ENCODE data around the gene THAP12.
A peak's percentile ranks its signal among the peaks of the same experiment; 100 is the strongest.

The THAP12 gene

DNA sequence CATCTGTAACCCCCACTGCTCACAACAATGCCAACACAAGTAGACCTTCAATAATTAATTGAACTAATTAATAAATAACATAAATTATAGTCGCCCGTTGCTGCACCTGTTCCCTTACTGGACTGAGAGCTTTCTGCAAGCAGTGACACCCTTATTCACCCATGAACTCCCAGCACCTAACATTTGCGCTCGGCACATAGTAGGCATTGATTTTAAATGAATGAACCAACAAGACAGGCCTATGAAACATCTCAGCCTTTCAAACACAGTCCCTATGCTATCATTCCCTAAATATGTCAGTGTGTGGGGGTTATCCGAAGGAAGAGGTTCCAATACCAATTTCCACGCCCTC lies 1.1 kb downstream of the THAP12 start:
- DNase-seq (ENCODE audit: low read depth in 3 of 3), result no peak

DNA sequence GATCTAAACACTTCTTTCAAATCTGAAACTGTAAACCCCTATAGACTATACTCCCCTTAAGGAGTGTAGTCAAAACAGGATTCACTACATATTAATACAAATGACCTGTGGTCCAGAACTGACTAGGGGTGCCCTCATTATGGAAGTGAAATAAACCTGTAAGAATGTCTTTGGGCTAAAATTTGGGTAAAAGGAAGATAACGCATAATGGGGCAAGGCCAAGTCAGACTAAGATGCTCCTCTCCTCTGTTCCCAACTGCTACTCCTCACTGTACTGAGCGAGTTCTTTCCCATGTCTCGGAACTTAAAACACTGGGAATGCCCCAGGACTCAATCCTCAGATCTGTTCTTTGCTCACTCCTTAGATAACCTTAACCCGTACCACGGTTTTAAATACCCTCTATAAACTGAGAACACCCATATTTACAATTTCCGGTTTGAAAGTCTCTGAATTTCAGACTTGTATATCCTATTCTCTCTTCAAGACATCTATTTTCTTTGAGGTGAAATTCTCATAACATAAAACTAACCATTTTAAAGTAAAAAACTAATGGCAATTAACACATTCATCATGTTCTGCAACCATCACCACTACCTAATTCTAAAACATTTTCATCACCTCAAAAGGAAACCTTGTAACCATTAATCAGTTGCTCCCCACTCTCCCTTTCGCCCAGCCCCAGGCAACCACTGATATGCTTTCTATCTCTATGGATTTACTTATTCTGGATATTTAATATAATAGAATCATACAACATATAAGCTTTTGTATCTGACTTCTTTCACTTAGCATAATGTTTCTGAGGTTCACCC lies 4.0 kb downstream of the THAP12 start:
- no peak for DNase-seq (ENCODE audit: low read depth in 3 of 3)

DNA sequence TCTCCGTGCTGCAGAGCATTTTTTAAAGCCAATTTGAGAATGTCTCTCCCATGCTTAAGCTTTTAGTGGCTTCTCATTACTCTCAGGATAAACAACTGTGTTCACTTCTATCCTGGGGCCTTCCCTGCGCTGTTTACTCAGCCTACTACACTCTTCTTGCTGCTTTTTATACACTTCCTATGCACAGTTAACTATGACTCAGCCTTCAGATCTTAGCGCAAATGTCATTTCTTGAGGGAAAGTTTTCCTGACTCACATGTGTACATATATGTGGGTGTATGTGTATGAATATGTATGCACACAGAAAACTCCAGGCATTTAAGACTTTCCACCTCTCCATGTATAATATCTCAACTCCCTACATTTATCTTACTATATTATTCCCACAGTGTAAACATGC lies 9.8 kb downstream of the THAP12 start:
- peak in 2 of 3 experiments; percentile 8 to 22 for DNase-seq (ENCODE audit: low read depth in 3 of 3)

DNA sequence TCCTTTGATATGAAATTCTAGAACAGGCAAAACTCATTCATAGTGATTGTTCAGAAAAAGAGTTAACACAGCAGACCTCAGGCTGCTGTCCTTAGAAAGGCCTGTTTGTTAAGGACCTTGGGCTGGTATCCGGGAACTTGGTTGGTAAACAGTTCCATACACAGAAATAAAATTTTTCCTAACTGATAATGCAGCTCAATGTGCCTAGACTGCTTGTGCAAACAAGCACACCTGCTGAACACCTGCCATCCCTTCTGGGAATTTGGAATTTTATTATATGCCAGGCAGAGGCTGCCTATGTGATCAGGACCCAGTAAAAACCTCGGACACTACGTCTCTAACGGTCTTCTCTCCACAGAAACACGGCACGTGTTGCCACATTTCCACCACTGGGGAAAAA lies 11.5 kb downstream of the THAP12 start:
- DNase-seq (ENCODE audit: low read depth in 3 of 3), result no peak

DNA sequence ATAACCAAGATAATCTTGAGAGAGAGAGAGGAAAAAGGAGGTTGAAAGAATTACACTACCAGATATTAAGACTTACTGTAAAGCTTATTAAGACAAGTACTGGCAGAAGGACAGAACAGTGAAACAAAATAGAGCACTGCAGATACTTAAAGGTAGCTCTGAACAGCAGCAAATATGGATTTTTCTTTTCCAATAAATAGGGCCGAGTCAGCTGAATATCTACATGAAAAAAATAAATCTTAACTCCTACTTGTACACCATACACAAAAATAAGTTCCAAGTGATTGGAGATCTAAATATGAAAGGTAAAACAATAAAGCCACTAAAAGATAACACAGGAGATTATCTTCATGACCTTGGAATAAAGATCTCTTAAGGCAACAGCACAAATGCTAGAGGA lies 12.4 kb downstream of the THAP12 start:
- DNase-seq (ENCODE audit: low read depth in 3 of 3), result no peak

GRCh38 chr11:76365038-76365679 lies 15.8 kb downstream of the THAP12 start:
- DNase-seq (ENCODE audit: low read depth in 3 of 3), result no peak

- DNase-seq (ENCODE audit: low read depth in 3 of 3), result no peak
Measured at GRCh38 chr11:76362716-76363115, 18.2 kb downstream of the THAP12 start.

DNA sequence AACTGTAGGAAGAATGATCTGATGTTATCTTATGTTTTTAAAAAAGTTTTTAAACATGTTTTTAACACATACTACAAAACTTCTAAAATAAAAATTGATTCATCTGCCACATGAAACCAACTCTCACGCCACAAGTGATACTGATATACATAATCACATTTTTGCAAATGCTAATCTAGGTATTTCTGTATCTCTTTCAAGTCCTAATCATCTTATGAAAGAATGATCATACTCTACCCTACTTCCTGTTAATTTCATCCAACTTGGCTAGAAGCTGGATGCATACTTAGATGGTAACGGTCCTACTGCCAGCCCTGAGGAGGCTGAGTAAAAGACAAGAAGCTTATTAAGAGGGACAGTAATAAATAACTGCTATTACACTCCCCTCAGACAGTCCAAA lies 19.2 kb downstream of the THAP12 start:
- no peak for DNase-seq (ENCODE audit: low read depth in 3 of 3)

DNA sequence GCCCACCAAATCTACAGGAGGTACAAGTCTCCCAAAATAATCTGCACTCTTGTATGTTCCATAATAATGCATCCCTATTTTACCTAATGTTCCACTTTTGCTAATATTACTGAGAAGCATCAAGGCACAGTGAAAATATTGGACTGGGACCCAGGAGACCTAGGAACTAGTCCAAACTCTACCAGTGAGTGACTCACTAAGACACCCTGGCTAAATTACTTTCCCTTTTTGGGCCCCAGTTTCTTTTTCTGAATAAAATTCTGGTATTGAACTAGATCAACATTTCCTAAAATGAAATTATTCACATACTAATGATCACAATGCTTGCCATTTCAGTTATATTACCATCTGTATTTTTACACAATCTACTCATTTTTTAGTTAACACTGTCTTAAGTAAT lies 19.6 kb downstream of the THAP12 start:
- DNase-seq (ENCODE audit: low read depth in 3 of 3), result no peak

DNA sequence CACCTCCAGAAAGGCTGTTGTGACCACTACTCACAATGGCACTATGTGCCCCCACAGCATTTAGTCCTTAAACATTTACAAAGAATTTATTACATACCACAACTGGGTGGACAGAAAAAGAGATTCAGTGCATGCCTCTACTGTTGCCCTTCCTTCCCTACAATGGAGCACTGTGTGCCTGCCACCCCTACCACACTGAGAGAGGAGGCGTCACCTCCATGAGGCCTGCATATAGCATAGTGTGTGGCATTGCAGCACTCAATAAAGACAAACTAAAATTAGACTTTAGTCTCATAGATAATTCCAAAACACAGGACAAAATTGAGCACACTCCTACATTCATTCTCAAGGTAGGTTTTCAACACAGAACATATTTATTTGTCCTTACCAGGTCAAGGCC lies 25.8 kb downstream of the THAP12 start:
- no peak for DNase-seq (ENCODE audit: low read depth in 3 of 3)

DNA sequence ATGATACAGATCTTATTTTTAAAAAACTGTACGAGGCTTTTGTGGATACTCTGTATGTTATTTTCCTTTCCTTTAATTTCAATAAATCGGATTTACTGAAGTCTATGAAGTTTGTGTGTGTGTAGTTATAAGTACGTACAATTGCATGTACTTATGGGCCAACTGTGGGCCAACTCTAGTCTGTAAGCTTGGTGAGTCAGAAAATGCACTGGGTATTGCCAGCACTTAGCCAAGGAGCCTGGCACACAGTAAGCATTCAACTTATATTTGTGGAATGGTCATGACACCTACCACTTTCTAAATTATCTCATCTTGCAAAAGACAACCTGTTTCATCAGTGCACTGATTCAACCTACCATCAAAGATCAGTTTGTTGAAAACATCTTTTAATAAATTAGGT lies 32.6 kb downstream of the THAP12 start:
- DNase-seq (ENCODE audit: low read depth in 3 of 3), result no peak

GRCh38 chr11:76347466-76347865 lies 33.5 kb downstream of the THAP12 start:
- no peak for DNase-seq (ENCODE audit: low read depth in 3 of 3)

GRCh38 chr11:76339221-76339620 lies 41.7 kb downstream of the THAP12 start:
- DNase-seq (ENCODE audit: low read depth in 3 of 3), result no peak

DNA sequence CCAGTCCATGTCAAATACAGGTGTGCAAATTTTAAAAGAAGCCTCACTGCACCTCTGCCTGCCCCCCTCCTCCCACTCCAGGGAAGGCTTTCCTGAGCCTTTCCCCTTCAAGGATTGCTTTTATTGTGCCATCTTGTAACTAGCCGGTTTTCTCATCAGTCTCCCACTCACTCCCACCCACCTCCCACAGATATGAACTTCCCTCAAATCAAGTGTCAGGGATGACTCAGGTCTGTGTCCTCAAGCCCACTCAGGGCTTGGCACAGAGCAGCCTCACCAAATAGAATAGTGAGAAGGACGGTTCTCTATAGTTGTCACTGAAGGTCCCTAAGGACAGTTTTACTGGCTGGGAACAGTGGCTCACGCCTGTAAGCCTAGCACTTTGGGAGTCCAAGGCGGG lies 43.0 kb downstream of the THAP12 start:
- no peak for DNase-seq (ENCODE audit: low read depth in 3 of 3)

- no peak for DNase-seq (ENCODE audit: low read depth in 3 of 3)
Measured at GRCh38 chr11:76337469-76337868, 43.5 kb downstream of the THAP12 start.

- DNase-seq (ENCODE audit: low read depth in 3 of 3), result no peak
Measured at GRCh38 chr11:76336597-76336996, 44.3 kb downstream of the THAP12 start.

GRCh38 chr11:76335842-76336241 lies 45.1 kb downstream of the THAP12 start:
- no peak for DNase-seq (ENCODE audit: low read depth in 3 of 3)

DNA sequence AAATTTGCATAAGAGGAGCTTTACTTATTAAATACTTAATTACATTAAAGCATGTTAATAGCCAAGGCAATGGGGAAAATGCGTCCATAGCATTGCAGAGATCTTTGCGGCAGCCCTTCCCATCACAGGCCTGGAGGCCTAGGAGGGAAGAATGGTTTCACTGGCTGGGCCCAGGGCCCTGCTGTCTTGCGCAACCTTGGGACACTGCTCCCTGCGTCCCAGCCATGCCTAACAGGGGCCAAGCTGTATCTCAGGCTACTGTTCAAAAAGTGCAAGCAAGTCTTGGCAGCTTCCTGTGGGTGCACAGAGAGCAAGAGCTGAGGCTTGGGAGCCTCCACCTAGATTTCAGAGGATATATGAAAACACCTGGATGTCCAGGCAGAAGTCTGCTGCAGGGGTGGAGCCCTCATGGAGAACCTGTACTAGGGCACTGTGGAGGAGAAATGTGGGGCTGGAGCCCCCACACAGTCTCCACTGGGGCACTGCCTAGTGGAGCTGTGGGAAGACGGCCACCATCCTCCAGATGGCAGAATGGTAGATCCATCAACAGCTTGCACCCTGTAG lies 46.0 kb downstream of the THAP12 start:
- DNase-seq (ENCODE audit: low read depth in 3 of 3), result no peak

DNA sequence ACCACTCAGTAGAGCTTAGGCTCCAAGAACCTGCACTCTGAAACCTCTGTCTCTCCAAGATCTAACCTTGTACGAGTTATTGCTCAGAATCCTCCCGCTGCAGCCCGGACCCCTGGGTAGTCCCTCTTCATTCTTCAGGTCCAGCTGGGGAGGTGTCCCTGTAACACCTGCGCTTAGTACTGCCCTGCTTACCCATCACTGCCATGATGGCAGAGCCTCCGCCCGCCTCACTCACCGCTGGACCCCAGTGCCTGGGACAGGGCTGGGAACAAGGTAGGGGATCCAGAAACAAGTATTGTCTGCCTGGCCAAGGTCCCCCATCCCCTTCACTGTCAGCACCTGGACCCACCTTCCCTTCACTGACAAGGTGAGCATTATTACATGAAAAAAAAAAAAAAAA lies 50.3 kb downstream of the THAP12 start:
- DNase-seq (ENCODE audit: low read depth in 3 of 3), result no peak

DNA sequence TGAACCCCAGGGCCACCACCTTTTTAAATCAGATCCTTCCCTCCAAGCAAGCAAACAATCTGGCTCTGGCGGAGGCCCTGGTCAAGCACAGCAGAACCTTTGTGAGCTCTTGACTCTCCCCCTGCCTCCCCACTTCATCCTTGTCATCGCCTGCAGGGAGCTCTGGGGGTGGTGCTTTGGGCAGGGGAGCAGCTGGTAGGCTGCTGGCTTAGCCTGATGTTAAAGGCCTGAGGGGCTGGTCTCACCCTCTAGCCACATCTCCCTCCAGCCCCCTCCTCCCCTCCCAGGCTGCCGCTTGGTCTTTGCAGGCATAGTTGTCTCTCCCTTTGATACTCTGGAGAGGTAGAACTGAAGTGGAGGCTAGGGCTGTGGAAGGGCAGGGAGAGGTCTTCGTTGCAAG lies 50.9 kb downstream of the THAP12 start:
- no peak for DNase-seq (ENCODE audit: low read depth in 3 of 3)

GRCh38 chr11:76329084-76329648 lies 51.8 kb downstream of the THAP12 start:
- no peak for DNase-seq (ENCODE audit: low read depth in 3 of 3)

GRCh38 chr11:76327756-76328388 lies 53.1 kb downstream of the THAP12 start:
- no peak for DNase-seq (ENCODE audit: low read depth in 3 of 3)

DNA sequence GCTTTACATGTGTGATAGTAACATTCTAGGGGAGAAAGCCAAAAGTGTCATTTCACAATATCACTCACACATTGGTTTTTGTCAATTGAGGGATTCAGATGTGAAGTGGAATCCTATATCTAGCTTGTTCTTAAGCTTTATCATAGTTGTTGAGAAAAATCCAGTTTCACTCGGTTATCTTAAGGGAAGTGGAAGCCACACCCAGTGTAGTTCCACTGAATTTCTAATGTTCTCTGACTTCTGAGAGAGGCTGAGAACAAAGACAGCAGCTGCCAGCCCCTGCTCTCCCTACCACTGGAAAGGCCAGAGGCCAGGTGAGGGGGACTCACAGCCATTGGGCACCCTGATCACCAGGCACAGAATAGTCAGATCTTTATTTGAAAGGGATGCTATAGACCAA lies 53.7 kb downstream of the THAP12 start:
- DNase-seq (ENCODE audit: low read depth in 3 of 3), result no peak
